Measurements from ENCODE around the gene IL1R2. TPM values are rescaled to one million over a fixed set of nuclear protein-coding genes. Genes with fewer than 3 reads are reported as not detected.

IL1R2 gene
- total RNA-seq, 2 experiments from 2014 or later, result not detected

DNA sequence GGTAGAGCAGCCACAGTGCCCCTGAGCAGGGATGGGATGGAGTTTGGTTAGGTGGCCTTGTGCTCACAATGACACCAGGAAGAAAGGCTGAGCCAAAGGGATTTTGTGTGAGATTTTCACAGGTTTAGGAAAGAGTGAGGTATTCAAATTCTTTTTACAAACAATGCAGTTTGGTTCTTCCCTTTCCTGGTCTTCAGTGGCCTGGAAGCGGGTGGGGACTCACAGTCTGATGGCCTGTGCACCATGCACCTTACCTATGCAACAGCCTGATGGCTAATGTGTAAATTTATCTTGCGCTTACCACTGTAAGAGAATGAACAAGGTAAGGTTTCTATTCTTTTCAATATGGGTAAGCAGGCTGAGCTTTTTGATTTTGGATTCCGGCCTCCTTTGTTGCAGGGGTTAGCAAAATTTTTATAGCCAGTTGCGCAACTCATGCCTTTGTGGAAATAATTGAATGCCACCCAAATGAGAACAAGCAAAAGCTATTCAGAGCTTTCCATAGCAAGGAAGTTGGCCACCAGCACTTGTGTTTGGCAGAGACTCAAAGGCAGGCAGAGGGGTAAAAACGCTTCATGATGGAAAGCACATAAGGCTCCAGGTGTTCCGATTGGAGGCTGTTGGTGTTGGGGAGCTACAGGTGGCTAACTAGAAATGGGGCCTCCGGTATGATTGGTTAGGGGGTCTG is 23.8 kb upstream of the IL1R2 start:
- no peaks in the 10 kb centered on the region for H3K9me3 ChIP-seq (ENCODE audit: low read length)
- no peak overlapping the region for H2AFZ ChIP-seq (ENCODE audit: low read length)
- ChIA-PET CTCF (ENCODE audit: unreplicated experiment) (no interaction called here), POLR2A (interaction anchor here (0.6 kb wide), 1 partner anchor 374 kb away, joined by 3 read pairs; no protein-coding TSS in a partner anchor)
- no peaks in the 10 kb centered on the region for H3K36me3 ChIP-seq (ENCODE audit: insufficient read depth, low read length)
- no peak for TF ChIP-seq EZH2phosphoT487 (IDR thresholded peaks at IDR 0.05; ENCODE audit: borderline replicate concordance, low read depth, low read length)
- TF ChIP-seq, protein P1, sequence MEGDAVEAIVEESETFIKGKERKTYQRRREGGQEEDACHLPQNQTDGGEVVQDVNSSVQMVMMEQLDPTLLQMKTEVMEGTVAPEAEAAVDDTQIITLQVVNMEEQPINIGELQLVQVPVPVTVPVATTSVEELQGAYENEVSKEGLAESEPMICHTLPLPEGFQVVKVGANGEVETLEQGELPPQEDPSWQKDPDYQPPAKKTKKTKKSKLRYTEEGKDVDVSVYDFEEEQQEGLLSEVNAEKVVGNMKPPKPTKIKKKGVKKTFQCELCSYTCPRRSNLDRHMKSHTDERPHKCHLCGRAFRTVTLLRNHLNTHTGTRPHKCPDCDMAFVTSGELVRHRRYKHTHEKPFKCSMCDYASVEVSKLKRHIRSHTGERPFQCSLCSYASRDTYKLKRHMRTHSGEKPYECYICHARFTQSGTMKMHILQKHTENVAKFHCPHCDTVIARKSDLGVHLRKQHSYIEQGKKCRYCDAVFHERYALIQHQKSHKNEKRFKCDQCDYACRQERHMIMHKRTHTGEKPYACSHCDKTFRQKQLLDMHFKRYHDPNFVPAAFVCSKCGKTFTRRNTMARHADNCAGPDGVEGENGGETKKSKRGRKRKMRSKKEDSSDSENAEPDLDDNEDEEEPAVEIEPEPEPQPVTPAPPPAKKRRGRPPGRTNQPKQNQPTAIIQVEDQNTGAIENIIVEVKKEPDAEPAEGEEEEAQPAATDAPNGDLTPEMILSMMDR (conservative IDR thresholded peaks at IDR 0.05; ENCODE audit: low read length), result no peak
- H3K9me2 ChIP-seq (ENCODE audit: insufficient read depth, low read length), result no peaks in the 10 kb centered on the region
- BruUV-seq (replicated peaks), result no TSS peak
- DNase-seq (ENCODE audit: low spot score), result no peak
- no peak overlapping the region for H3K4me2 ChIP-seq (ENCODE audit: low read length)
- H3K79me2 ChIP-seq (ENCODE audit: insufficient read depth, low read depth, low read length), result no peaks in the 10 kb centered on the region
- intact Hi-C loops (cut with micrococcal nuclease; ENCODE audit: unreplicated experiment), result no loop called here
- H3K27ac ChIP-seq (ENCODE audit: low read depth, low read length, poor library complexity, severe bottlenecking), result no peak overlapping the region
- no peaks in the 10 kb centered on the region for H3K4me1 ChIP-seq (ENCODE audit: insufficient read depth, low read length, poor library complexity, severe bottlenecking)
- H3K4me3 ChIP-seq (ENCODE audit: low read depth, low read length, poor library complexity, severe bottlenecking), result no peak overlapping the region
- no peaks in the 10 kb centered on the region for H4K20me1 ChIP-seq (ENCODE audit: insufficient read depth, low read length)

DNA sequence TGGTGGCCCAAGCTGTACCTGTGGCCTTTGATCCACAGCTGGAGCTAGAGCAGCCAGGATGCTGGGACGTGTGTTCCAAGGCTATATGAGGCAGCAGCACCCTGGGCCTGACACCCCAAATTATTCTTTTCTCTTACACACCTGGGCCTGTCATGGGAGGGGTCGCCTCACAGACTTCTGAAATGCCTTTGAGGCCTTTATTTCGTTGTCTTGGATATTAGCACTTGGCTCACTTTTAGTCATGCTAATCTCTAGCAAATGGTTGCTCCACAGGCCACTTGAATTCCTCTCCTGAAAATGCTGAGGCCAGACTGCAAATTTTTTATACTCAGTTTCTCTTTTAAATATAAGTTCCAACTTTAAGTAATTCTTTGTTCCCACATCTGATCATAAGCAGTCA is 22.0 kb upstream of the IL1R2 start:
- no peak overlapping the region for H3K4me2 ChIP-seq (ENCODE audit: low read length)
- H3K36me3 ChIP-seq (ENCODE audit: insufficient read depth, low read length), result no peaks in the 10 kb centered on the region
- no peaks in the 10 kb centered on the region for H4K20me1 ChIP-seq (ENCODE audit: insufficient read depth, low read length)
- no peaks in the 10 kb centered on the region for H3K9me3 ChIP-seq (ENCODE audit: low read length)
- H3K9me2 ChIP-seq (ENCODE audit: insufficient read depth, low read length), result no peaks in the 10 kb centered on the region
- no peaks in the 10 kb centered on the region for H3K4me1 ChIP-seq (ENCODE audit: insufficient read depth, low read length, poor library complexity, severe bottlenecking)
- no peak for DNase-seq (ENCODE audit: low spot score)
- POLR2A ChIA-PET, result no interaction called here
- intact Hi-C loops (cut with micrococcal nuclease; ENCODE audit: unreplicated experiment), result no loop called here
- H3K27ac ChIP-seq (ENCODE audit: low read depth, low read length, poor library complexity, severe bottlenecking), result no peak overlapping the region
- CTCF ChIA-PET (ENCODE audit: unreplicated experiment), result no interaction called here
- TF ChIP-seq, protein P1 (conservative IDR thresholded peaks at IDR 0.05; ENCODE audit: low read length), result no peak
- no peak for TF ChIP-seq EZH2phosphoT487 (IDR thresholded peaks at IDR 0.05; ENCODE audit: borderline replicate concordance, low read depth, low read length)
- no peak overlapping the region for H2AFZ ChIP-seq (ENCODE audit: low read length)
- no peak overlapping the region for H3K4me3 ChIP-seq (ENCODE audit: low read depth, low read length, poor library complexity, severe bottlenecking)
- H3K79me2 ChIP-seq (ENCODE audit: insufficient read depth, low read depth, low read length), result no peaks in the 10 kb centered on the region
- BruUV-seq (replicated peaks), result no TSS peak

DNA sequence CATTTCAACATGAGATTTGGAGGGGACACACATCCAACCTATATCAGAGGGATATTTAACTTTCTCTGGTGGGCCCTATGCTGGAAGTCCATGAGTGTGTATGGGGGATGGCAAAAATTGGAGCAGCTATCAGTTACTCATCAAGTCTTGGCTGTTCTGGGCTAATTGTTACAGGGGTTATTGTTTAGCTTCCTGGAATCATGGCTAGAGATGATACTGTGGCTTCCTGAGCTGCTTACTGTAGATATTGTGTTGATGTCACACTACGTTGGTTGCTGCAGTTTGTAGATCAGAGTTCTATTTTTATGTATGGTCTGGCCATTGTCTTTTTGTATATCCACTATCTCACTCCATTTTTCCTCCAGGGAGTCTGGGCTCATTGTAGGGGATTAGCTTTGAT is 20.9 kb upstream of the IL1R2 start:
- no peak overlapping the region for H3K4me2 ChIP-seq (ENCODE audit: low read length)
- H4K20me1 ChIP-seq (ENCODE audit: insufficient read depth, low read length), result no peaks in the 10 kb centered on the region
- H3K9me3 ChIP-seq (ENCODE audit: low read length), result no peaks in the 10 kb centered on the region
- intact Hi-C loops (cut with micrococcal nuclease; ENCODE audit: unreplicated experiment), result no loop called here
- TF ChIP-seq EZH2phosphoT487 (IDR thresholded peaks at IDR 0.05; ENCODE audit: borderline replicate concordance, low read depth, low read length), result no peak
- TF ChIP-seq, protein P1 (conservative IDR thresholded peaks at IDR 0.05; ENCODE audit: low read length), result no peak
- H3K9me2 ChIP-seq (ENCODE audit: insufficient read depth, low read length), result no peaks in the 10 kb centered on the region
- no peak overlapping the region for H3K4me3 ChIP-seq (ENCODE audit: low read depth, low read length, poor library complexity, severe bottlenecking)
- no peaks in the 10 kb centered on the region for H3K4me1 ChIP-seq (ENCODE audit: insufficient read depth, low read length, poor library complexity, severe bottlenecking)
- H3K27ac ChIP-seq (ENCODE audit: low read depth, low read length, poor library complexity, severe bottlenecking), result no peak overlapping the region
- H3K79me2 ChIP-seq (ENCODE audit: insufficient read depth, low read depth, low read length), result no peaks in the 10 kb centered on the region
- no peak for DNase-seq (ENCODE audit: low spot score)
- H2AFZ ChIP-seq (ENCODE audit: low read length), result no peak overlapping the region
- BruUV-seq (replicated peaks), result no TSS peak
- no peaks in the 10 kb centered on the region for H3K36me3 ChIP-seq (ENCODE audit: insufficient read depth, low read length)
- CTCF ChIA-PET (ENCODE audit: unreplicated experiment), result no interaction called here
- POLR2A ChIA-PET, result no interaction called here

Data from OCI-LY7 (cell line).